Measurements from ENCODE around the gene MTA1.

- TF ChIP-seq CTCF (IDR thresholded peaks at IDR 0.05; ENCODE audit: low read depth, low read length, missing input control) (no peak), TAF1 (conservative IDR thresholded peaks at IDR 0.05) (no peak)
Observed at GRCh38 chr14:105426416-105427130, 6.9 kb downstream of the MTA1 start.
